Thymus (tissue), 11 donors: Measurements from ENCODE around the gene GRIK3. TPM values are rescaled to one million over a fixed set of nuclear protein-coding genes. Genes with fewer than 3 reads are reported as not detected.

Experiments used
- DNase-seq, 9 donors: peaks; one replicate each; pipeline ENCODE4 v3.0.0-alpha.2; 2013; ENCODE audit warnings: low spot score in 9 of 9, low read depth in 6 of 9, missing footprints in 1 of 9
- H3K27ac ChIP-seq, 2 donors: one replicate each; pipeline ENCODE4 v1.5.1; 2013; ENCODE audit warnings: control low read depth in 1 of 2, low read depth in 1 of 2, low read length in 1 of 2, mild to moderate bottlenecking in 1 of 2, moderate library complexity in 1 of 2
- H3K27me3 ChIP-seq, 2 donors: one replicate each; pipeline ENCODE4 v1.5.1; 2013; ENCODE audit warnings: low read length in 1 of 2; ENCODE audit not compliant: control insufficient read depth in 2 of 2, insufficient read depth in 1 of 2
- H3K36me3 ChIP-seq, 2 donors: one replicate each; pipeline ENCODE4 v1.5.1; 2013; ENCODE audit warnings: low read length in 1 of 2, mild to moderate bottlenecking in 1 of 2, moderate library complexity in 1 of 2; ENCODE audit not compliant: control insufficient read depth in 2 of 2, insufficient read depth in 2 of 2
- H3K4me1 ChIP-seq, 2 donors: one replicate each; pipeline ENCODE4 v1.5.1; 2013; ENCODE audit warnings: low read length in 2 of 2; ENCODE audit not compliant: control insufficient read depth in 2 of 2, insufficient read depth in 2 of 2
- H3K4me3 ChIP-seq, 2 donors: one replicate each; pipeline ENCODE4 v1.5.1; 2013; ENCODE audit warnings: low read length in 2 of 2, control low read depth in 1 of 2, mild to moderate bottlenecking in 1 of 2
- H3K9me3 ChIP-seq, 2 donors: one replicate each; pipeline ENCODE4 v1.5.1; 2013; ENCODE audit warnings: low read length in 1 of 2, mild to moderate bottlenecking in 1 of 2; ENCODE audit not compliant: control insufficient read depth in 2 of 2, insufficient read depth in 1 of 2
- WGBS: extraction: QIAGEN DNeasy Blood & Tissue Kit; methylation state at CpG from one replicate; pipeline ENCODE4 v1.1.7; 2013; 5-methylcytosine and 5-hydroxymethylcytosine counted together
- polyA plus RNA-seq: library from polyadenylated mRNA; stranded (reverse); fragments of 200-250 nt; gene quantifications from one replicate; pipeline ENCODE4 v1.2.3, GENCODE V29; 2013
- total RNA-seq: library from RNA; stranded (reverse); fragments of 120-200 nt; gene quantifications from one replicate; pipeline ENCODE4 v1.2.4, GENCODE V29; 2013
- donor health status: healthy.

Gene GRIK3
- total and polyA plus RNA-seq, 2 donors: 0.05 to 0.16 TPM

GRCh38 chr1:36824390-36824861 lies 209.9 kb downstream of the GRIK3 start:
- no peaks in the 10 kb centered on the region for H3K4me1 ChIP-seq
- DNase-seq: no peak
- no peaks in the 10 kb centered on the region for H3K9me3 ChIP-seq
- H3K36me3 ChIP-seq: no peaks in the 10 kb centered on the region
- H3K27me3 ChIP-seq: peaks cover 0 to 3% of the 10 kb centered on the region in 2 donors
- no peak overlapping the region for H3K4me3 ChIP-seq
- no peak overlapping the region for H3K27ac ChIP-seq
- WGBS: 31% methylated on average over 12 of the region's 12 CpGs

DNA sequence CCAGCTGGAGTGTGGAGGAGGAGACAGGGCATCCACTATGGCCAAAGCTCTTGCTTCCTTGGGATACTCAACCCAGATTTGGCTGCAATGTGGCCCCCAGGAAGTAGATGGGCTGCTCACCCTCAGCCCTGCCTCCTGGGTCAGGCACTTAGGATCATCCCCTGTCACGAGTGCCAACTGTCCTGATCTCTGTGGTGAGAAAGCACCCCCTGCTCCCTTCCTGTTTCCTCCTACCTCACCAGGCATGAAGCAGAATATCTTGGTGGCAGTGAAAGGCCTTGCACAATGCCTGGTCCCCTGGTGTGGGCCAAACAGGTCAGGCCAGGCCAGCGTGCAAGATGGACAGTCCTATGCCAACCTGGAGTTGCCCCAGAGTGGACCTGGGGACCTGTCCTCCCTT lies 211.7 kb downstream of the GRIK3 start:
- no peak overlapping the region for H3K4me3 ChIP-seq
- no peak for DNase-seq
- H3K36me3 ChIP-seq: no peaks in the 10 kb centered on the region
- no peaks in the 10 kb centered on the region for H3K9me3 ChIP-seq
- H3K27ac ChIP-seq: no peak overlapping the region
- peaks cover 0 to 3% of the 10 kb centered on the region in 2 donors for H3K27me3 ChIP-seq
- no peaks in the 10 kb centered on the region for H3K4me1 ChIP-seq
- WGBS: 70% methylated on average over 2 of the region's 2 CpGs

GRCh38 chr1:36821386-36821785 lies 212.9 kb downstream of the GRIK3 start:
- no peak overlapping the region for H3K4me3 ChIP-seq
- H3K9me3 ChIP-seq: no peaks in the 10 kb centered on the region
- DNase-seq: no peak
- H3K4me1 ChIP-seq: no peaks in the 10 kb centered on the region
- H3K27me3 ChIP-seq: peaks cover 0 to 3% of the 10 kb centered on the region in 2 donors
- H3K27ac ChIP-seq: no peak overlapping the region
- H3K36me3 ChIP-seq: no peaks in the 10 kb centered on the region
- WGBS: 88% methylated on average over 7 of the region's 7 CpGs

GRCh38 chr1:36818771-36819170 lies 215.5 kb downstream of the GRIK3 start:
- no peaks in the 10 kb centered on the region for H3K9me3 ChIP-seq
- no peaks in the 10 kb centered on the region for H3K27me3 ChIP-seq
- no peak overlapping the region for H3K4me3 ChIP-seq
- no peak overlapping the region for H3K27ac ChIP-seq
- H3K36me3 ChIP-seq: no peaks in the 10 kb centered on the region
- no peak for DNase-seq
- WGBS: 75% methylated on average over 2 of the region's 2 CpGs
- no peaks in the 10 kb centered on the region for H3K4me1 ChIP-seq

DNA sequence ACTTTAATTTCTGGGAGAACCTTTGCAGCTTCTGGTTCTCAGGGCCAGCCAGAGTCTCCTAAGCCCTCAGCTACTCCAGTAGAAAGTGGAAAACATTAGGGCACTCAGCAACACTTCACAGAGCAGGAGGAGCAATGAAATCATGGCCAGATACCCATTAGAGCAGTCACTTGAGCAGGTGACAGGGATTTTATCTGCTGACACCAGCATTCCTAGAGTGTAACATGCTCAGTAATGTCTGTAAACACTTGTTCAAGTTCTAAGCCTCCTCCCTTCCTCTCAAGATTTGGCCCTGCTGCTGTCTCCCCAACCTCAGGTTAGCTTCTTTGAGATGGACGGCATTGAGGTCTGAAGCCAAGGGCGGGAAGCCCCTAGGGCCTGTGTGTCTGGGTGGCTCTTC lies 218.0 kb downstream of the GRIK3 start:
- DNase-seq: no peak
- Histone ChIP-seq H3K27me3 (no peaks in the 10 kb centered on the region), H3K4me3 (no peak overlapping the region), H3K4me1 (no peaks in the 10 kb centered on the region), H3K36me3 (no peaks in the 10 kb centered on the region), H3K9me3 (no peaks in the 10 kb centered on the region), H3K27ac (no peak overlapping the region)
- 94% methylated on average over 2 of the region's 2 CpGs for WGBS

GRCh38 chr1:36814774-36815173 lies 219.5 kb downstream of the GRIK3 start:
- no peaks in the 10 kb centered on the region for H3K36me3 ChIP-seq

GRCh38 chr1:36814083-36814482 lies 220.2 kb downstream of the GRIK3 start:
- Histone ChIP-seq H3K27ac (no peak overlapping the region), H3K27me3 (no peaks in the 10 kb centered on the region), H3K4me3 (no peak overlapping the region), H3K4me1 (no peaks in the 10 kb centered on the region), H3K9me3 (no peaks in the 10 kb centered on the region), H3K36me3 (no peaks in the 10 kb centered on the region)
- 91% methylated on average over 7 of the region's 7 CpGs for WGBS
- DNase-seq: no peak

More at GRCh38 chr1:36814774-36815173, 219.5 kb downstream of the GRIK3 start:
- H3K4me1 ChIP-seq: no peaks in the 10 kb centered on the region
- H3K27ac ChIP-seq: no peak overlapping the region
- no peaks in the 10 kb centered on the region for H3K27me3 ChIP-seq
- WGBS: 85% methylated on average over 4 of the region's 4 CpGs
- no peaks in the 10 kb centered on the region for H3K9me3 ChIP-seq
- DNase-seq: no peak
- no peak overlapping the region for H3K4me3 ChIP-seq

DNA sequence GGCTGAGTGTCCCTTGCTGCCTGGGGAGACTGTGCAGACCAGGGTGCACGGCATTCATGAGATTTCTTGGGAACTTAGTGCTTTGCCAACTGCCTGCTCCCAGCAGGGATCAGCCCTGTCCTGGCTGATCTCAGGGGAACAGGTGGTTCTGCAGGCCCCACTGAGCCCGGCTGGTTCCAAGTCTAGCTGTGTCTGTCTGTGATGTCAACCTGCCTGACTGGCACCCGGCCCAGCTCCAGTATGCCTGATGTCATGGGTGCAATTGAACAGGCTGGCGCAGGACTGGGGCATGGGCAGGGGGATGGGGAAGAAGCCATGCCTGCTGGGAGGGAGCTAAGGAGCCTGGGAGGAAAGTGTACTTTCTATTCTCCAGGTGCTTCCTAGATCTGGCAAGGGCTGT lies 227.1 kb downstream of the GRIK3 start:
- H3K4me3 ChIP-seq: no peak overlapping the region
- no peaks in the 10 kb centered on the region for H3K9me3 ChIP-seq
- no peak for DNase-seq
- WGBS: 88% methylated on average over 4 of the region's 4 CpGs
- H3K27me3 ChIP-seq: no peaks in the 10 kb centered on the region
- H3K27ac ChIP-seq: no peak overlapping the region
- H3K4me1 ChIP-seq: no peaks in the 10 kb centered on the region
- H3K36me3 ChIP-seq: no peaks in the 10 kb centered on the region

- no peak overlapping the region for H3K4me3 ChIP-seq
- no peak for DNase-seq
- H3K9me3 ChIP-seq: no peaks in the 10 kb centered on the region
- no peak overlapping the region for H3K27ac ChIP-seq
- H3K4me1 ChIP-seq: no peaks in the 10 kb centered on the region
- H3K27me3 ChIP-seq: no peaks in the 10 kb centered on the region
- WGBS: 85% methylated on average over 29 of the region's 29 CpGs
- H3K36me3 ChIP-seq: no peaks in the 10 kb centered on the region
These were observed 228.2 kb downstream of the GRIK3 start for GRCh38 chr1:36805979-36806640.
